ENCODE data around the gene HNRNPCL1.
"Not testable (repeated sequence)": the region's sequence is repeated elsewhere in the genome, so short reads cannot be mapped to it uniquely, and the experiment has no call there.

The HNRNPCL1 gene

GRCh38 chr1:12848620-12849019, at the start of gene HNRNPCL1:
Gene HNRNPCL1 (minus strand): TSS chr1:12848720. CDS start chr1:12848289, 431 bp downstream.
- peaks cover 21% of the 10 kb centered on the region for H3K27me3 Mint-ChIP-seq
- H3K36me3 Mint-ChIP-seq (ENCODE audit: low read depth); H3K9me3 Mint-ChIP-seq: not testable (repeated sequence)

GRCh38 chr1:12898170-12898569, 49.6 kb upstream of the HNRNPCL1 start, which contains the start of gene PRAMEF10:
Gene PRAMEF10 (minus strand): TSS chr1:12898270. CDS start chr1:12895847, 2,423 bp downstream.
- H3K9me3 Mint-ChIP-seq; H3K4me3 Mint-ChIP-seq; H3K27me3 Mint-ChIP-seq; DNase-seq; H3K36me3 Mint-ChIP-seq (ENCODE audit: low read depth); H3K27ac Mint-ChIP-seq; H3K4me1 Mint-ChIP-seq (ENCODE audit: low read depth): not testable (repeated sequence)

More at GRCh38 chr1:12848620-12849019, at the start of gene HNRNPCL1:
- H3K4me3 Mint-ChIP-seq; H3K27ac Mint-ChIP-seq; H3K4me1 Mint-ChIP-seq (ENCODE audit: low read depth); DNase-seq: not testable (repeated sequence)

- DNase-seq; H3K36me3 Mint-ChIP-seq (ENCODE audit: low read depth); H3K27ac Mint-ChIP-seq; H3K9me3 Mint-ChIP-seq; H3K4me3 Mint-ChIP-seq; H3K27me3 Mint-ChIP-seq; H3K4me1 Mint-ChIP-seq (ENCODE audit: low read depth): not testable (repeated sequence)
Observed at GRCh38 chr1:12886101-12886500, 37.6 kb upstream of the HNRNPCL1 start, which contains the start of gene PRAMEF4. Gene PRAMEF4 (minus strand): TSS chr1:12886201. CDS start chr1:12883394, 2,807 bp downstream.

- not testable (repeated sequence) for H3K4me1 Mint-ChIP-seq (ENCODE audit: low read depth); H3K4me3 Mint-ChIP-seq; DNase-seq; H3K27me3 Mint-ChIP-seq; H3K27ac Mint-ChIP-seq; H3K36me3 Mint-ChIP-seq (ENCODE audit: low read depth); H3K9me3 Mint-ChIP-seq
Observed at GRCh38 chr1:12878453-12878852, 29.9 kb upstream of the HNRNPCL1 start.

GRCh38 chr1:12863131-12863880, 14.8 kb upstream of the HNRNPCL1 start:
- not testable (repeated sequence) for H3K4me3 Mint-ChIP-seq; H3K4me1 Mint-ChIP-seq (ENCODE audit: low read depth); H3K27ac Mint-ChIP-seq; H3K27me3 Mint-ChIP-seq; DNase-seq; H3K36me3 Mint-ChIP-seq (ENCODE audit: low read depth); H3K9me3 Mint-ChIP-seq

DNA sequence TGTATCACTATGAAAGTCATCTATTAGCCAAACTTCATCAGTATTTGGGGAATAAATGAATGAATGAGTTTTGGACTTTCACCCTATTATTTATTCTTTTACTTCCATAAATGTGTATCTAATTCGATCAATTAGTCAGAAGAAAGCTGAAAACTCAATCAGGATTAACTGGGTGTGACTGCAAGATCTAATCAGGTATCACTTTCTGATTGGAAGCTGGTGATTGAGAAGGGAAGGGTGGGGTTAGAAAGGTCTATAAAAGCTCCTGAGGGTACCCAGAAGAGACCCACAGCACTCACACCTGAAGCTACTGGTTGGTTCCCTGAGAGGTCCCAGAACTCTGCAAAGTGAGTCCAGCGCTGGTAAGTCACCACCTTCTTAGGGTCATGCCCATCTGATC, 8.3 kb upstream of the HNRNPCL1 start, which contains the start of gene PRAMEF2:
Gene PRAMEF2, plus strand, starts transcription at position 301 of the 400 bp plus-strand sequence. CDS start 1,924 bp downstream, outside the sequence.
- H3K4me3 Mint-ChIP-seq; H3K36me3 Mint-ChIP-seq (ENCODE audit: low read depth); DNase-seq; H3K27ac Mint-ChIP-seq; H3K27me3 Mint-ChIP-seq; H3K4me1 Mint-ChIP-seq (ENCODE audit: low read depth); H3K9me3 Mint-ChIP-seq: not testable (repeated sequence)

- H3K9me3 Mint-ChIP-seq = no peaks in the 10 kb centered on the region
- DNase-seq = no peak
- H3K36me3 Mint-ChIP-seq (ENCODE audit: low read depth) = no peaks in the 10 kb centered on the region
- no peaks in the 10 kb centered on the region for H3K4me1 Mint-ChIP-seq (ENCODE audit: low read depth)
- peaks cover 21% of the 10 kb centered on the region for H3K27me3 Mint-ChIP-seq
- H3K4me3 Mint-ChIP-seq = no peak overlapping the region
- H3K27ac Mint-ChIP-seq = no peak overlapping the region
Observed at GRCh38 chr1:12851779-12852178, 3.3 kb upstream of the HNRNPCL1 start.

DNA sequence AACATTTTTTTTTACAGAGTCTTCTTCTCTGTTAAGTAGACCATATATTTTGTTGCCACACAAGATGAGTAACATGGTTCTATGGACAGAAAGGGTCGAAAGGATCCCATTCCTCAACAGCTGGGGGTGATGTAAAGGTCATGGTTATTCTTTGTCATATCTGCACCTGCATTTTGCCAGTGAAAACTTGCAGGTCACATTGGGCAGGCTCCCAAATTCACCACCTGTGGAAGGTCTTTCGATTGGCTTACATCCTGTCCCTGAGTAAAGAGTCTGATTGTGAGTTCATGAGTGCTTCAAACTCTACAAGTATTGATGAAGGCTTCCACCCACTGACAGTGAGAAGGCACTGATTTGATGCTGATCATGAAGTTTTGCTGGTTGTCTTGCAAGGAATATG, 15.3 kb downstream of the HNRNPCL1 start:
- not testable (repeated sequence) for H3K4me3 Mint-ChIP-seq; DNase-seq; H3K36me3 Mint-ChIP-seq (ENCODE audit: low read depth); H3K4me1 Mint-ChIP-seq (ENCODE audit: low read depth); H3K9me3 Mint-ChIP-seq; H3K27ac Mint-ChIP-seq
- H3K27me3 Mint-ChIP-seq = peaks cover 19% of the 10 kb centered on the region

GRCh38 chr1:12831310-12831709, 17.2 kb downstream of the HNRNPCL1 start, which contains the start of gene PRAMEF11:
Gene PRAMEF11 (minus strand): TSS chr1:12831410. CDS start chr1:12828789, 2,621 bp downstream.
- H3K4me3 Mint-ChIP-seq; H3K9me3 Mint-ChIP-seq; H3K27ac Mint-ChIP-seq; DNase-seq; H3K4me1 Mint-ChIP-seq (ENCODE audit: low read depth); H3K36me3 Mint-ChIP-seq (ENCODE audit: low read depth): not testable (repeated sequence)
- peaks cover 16% of the 10 kb centered on the region for H3K27me3 Mint-ChIP-seq

DNA sequence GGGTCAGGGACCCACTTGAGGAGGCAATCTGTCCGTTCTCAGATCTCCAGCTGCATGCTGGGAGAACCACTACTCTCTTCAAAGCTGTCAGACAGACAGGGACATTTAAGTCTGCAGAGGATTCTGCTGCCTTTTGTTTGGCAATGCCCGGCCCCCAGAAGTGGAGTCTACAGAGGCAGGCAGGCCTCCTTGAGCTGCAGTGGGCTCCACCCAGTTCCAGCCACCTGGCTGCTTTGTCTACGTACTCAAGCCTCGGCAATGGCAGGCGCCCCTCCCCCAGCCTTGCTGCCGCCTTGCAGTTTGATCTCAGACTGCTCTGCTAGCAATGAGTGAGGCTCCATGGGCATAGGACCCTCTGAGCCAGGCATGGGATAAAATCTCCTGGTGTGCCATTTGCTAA, 29.5 kb downstream of the HNRNPCL1 start:
- H3K27ac Mint-ChIP-seq; H3K9me3 Mint-ChIP-seq; H3K4me3 Mint-ChIP-seq; DNase-seq; H3K4me1 Mint-ChIP-seq (ENCODE audit: low read depth); H3K36me3 Mint-ChIP-seq (ENCODE audit: low read depth): not testable (repeated sequence)
- H3K27me3 Mint-ChIP-seq = peaks cover 28% of the 10 kb centered on the region

- H3K4me1 Mint-ChIP-seq (ENCODE audit: low read depth) = no peaks in the 10 kb centered on the region
- H3K4me3 Mint-ChIP-seq = no peak overlapping the region
- H3K36me3 Mint-ChIP-seq (ENCODE audit: low read depth) = no peaks in the 10 kb centered on the region
- DNase-seq = no peak
- H3K27ac Mint-ChIP-seq = no peak overlapping the region
- H3K27me3 Mint-ChIP-seq = peaks cover 27% of the 10 kb centered on the region
- no peaks in the 10 kb centered on the region for H3K9me3 Mint-ChIP-seq
Observed at GRCh38 chr1:12811409-12811784, 37.1 kb downstream of the HNRNPCL1 start.

DNA sequence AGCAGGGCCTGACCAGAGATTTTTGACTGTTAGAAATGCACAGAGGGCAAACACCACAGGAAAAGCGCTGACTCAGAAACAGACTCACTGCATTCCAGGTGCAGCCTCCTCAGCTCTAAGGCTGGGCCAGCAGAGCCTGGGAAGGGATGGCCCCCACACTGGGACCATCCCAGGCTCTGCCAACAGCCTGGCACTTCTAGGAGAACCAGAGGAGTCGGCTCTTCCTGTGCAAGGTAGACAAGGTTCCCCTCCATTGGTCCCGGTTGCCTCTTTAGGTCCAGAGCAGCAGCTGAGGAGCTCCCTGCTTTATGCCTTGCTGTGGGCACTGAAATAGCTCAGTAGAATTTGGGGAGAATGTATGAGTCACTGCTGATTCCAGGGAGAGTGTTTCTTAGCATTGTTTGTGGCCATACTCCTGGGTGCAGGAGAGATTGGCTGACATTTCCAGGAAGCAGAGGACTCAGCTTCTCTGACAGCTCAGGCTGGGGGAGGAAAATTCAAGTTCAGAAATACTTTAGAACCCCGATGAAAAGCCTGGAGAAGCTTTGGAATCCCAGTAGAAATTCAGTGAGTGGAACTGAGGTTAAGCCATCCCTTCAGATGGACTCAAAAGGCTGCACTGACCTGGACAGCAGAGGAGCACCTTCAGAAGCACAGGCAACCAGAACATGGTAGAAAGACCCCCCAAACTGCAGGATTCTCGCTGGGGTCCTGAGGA, 37.7 kb downstream of the HNRNPCL1 start:
- no peak overlapping the region for H3K27ac Mint-ChIP-seq
- peaks cover 28% of the 10 kb centered on the region for H3K27me3 Mint-ChIP-seq
- no peak overlapping the region for H3K4me3 Mint-ChIP-seq

GRCh38 chr1:12809933-12810332, 38.6 kb downstream of the HNRNPCL1 start:
- H3K4me3 Mint-ChIP-seq = no peak overlapping the region
- DNase-seq = no peak
- no peaks in the 10 kb centered on the region for H3K36me3 Mint-ChIP-seq (ENCODE audit: low read depth)
- no peak overlapping the region for H3K27ac Mint-ChIP-seq
- peaks cover 34% of the 10 kb centered on the region for H3K27me3 Mint-ChIP-seq
- peaks cover 4% of the 10 kb centered on the region for H3K9me3 Mint-ChIP-seq
- H3K4me1 Mint-ChIP-seq (ENCODE audit: low read depth) = no peaks in the 10 kb centered on the region

More for the DNA sequence above, 37.7 kb downstream of the HNRNPCL1 start:
- no peaks in the 10 kb centered on the region for H3K36me3 Mint-ChIP-seq (ENCODE audit: low read depth)
- no peak for DNase-seq
- H3K9me3 Mint-ChIP-seq = no peaks in the 10 kb centered on the region
- no peaks in the 10 kb centered on the region for H3K4me1 Mint-ChIP-seq (ENCODE audit: low read depth)

- no peak for DNase-seq
- Mint-ChIP-seq H3K36me3 (ENCODE audit: low read depth) (no peaks in the 10 kb centered on the region), H3K9me3 (peaks cover under 1% of the 10 kb centered on the region), H3K27me3 (peaks cover 19% of the 10 kb centered on the region), H3K4me3 (no peak overlapping the region), H3K4me1 (ENCODE audit: low read depth) (no peaks in the 10 kb centered on the region), H3K27ac (no peak overlapping the region)
Observed at GRCh38 chr1:12799730-12800129, 48.8 kb downstream of the HNRNPCL1 start.

- H3K27ac Mint-ChIP-seq = no peak overlapping the region
- H3K9me3 Mint-ChIP-seq = no peaks in the 10 kb centered on the region
- H3K4me3 Mint-ChIP-seq = no peak overlapping the region
- peaks cover 14% of the 10 kb centered on the region for H3K27me3 Mint-ChIP-seq
- no peaks in the 10 kb centered on the region for H3K4me1 Mint-ChIP-seq (ENCODE audit: low read depth)
- no peak for DNase-seq
- H3K36me3 Mint-ChIP-seq (ENCODE audit: low read depth) = no peaks in the 10 kb centered on the region
Observed at GRCh38 chr1:12798911-12799310, 49.6 kb downstream of the HNRNPCL1 start.
